MM.1S (cell line): Measurements from ENCODE around the gene CDC123.

Experiments
- DNase-seq: peaks from one replicate; pipeline ENCODE4 v3.0.0-alpha.2; 2015
- H2AFZ ChIP-seq: fragments of 300-600 bp; sonication (generic); 2 replicates; pipeline ENCODE4 v1.6.0; 2016; ENCODE audit warnings: antibody characterized with exemption, low read length
- H3F3A ChIP-seq: fragments of 300-600 bp; sonication (generic); 2 replicates; pipeline ENCODE4 v1.6.1; 2016; ENCODE audit warnings: mild to moderate bottlenecking, antibody characterized with exemption, low read length, moderate library complexity, mixed read lengths; ENCODE audit not compliant: insufficient read depth
- H3K27ac ChIP-seq: fragments of 300-600 bp; sonication (generic); 2 replicates; pipeline ENCODE4 v1.5.1; 2016; ENCODE audit warnings: mild to moderate bottlenecking, low read length
- H3K27me3 ChIP-seq: fragments of 300-600 bp; sonication (generic); replicated peaks from 2 replicates; pipeline ENCODE4 v1.6.0; 2016; ENCODE audit warnings: low read length; ENCODE audit not compliant: insufficient read depth
- H3K36me3 ChIP-seq: fragments of 300-600 bp; sonication (generic); replicated peaks from 2 replicates; pipeline ENCODE4 v1.6.1; 2016; ENCODE audit warnings: mild to moderate bottlenecking, low read length, mixed read lengths; ENCODE audit not compliant: insufficient read depth
- H3K4me1 ChIP-seq: fragments of 300-600 bp; sonication (generic); 2 replicates; pipeline ENCODE4 v1.6.1; 2016; ENCODE audit warnings: low read length, mixed read lengths
- H3K4me2 ChIP-seq: fragments of 300-600 bp; sonication (generic); 2 replicates; pipeline ENCODE4 v1.6.0; 2016; ENCODE audit warnings: low read depth, low read length
- H3K4me3 ChIP-seq: fragments of 300-600 bp; sonication (generic); 2 replicates; pipeline ENCODE4 v1.5.1; 2016; ENCODE audit warnings: low read length, mixed read lengths
- H3K79me2 ChIP-seq: fragments of 300-600 bp; sonication (generic); 2 replicates; pipeline ENCODE4 v1.6.1; 2016; ENCODE audit warnings: mixed run types, low read length, mixed read lengths
- H3K9ac ChIP-seq: fragments of 300-600 bp; sonication (generic); 2 replicates; pipeline ENCODE4 v1.6.1; 2016; ENCODE audit warnings: low read length, mixed read lengths
- H3K9me2 ChIP-seq: fragments of 300-600 bp; sonication (generic); replicated peaks from 2 replicates; pipeline ENCODE4 v1.6.1; 2016; ENCODE audit warnings: mild to moderate bottlenecking, low read length, mixed read lengths; ENCODE audit not compliant: insufficient read depth
- H3K9me3 ChIP-seq: fragments of 300-600 bp; sonication (generic); replicated peaks from 2 replicates; pipeline ENCODE4 v1.6.1; 2016; ENCODE audit warnings: mild to moderate bottlenecking, low read length, mixed read lengths; ENCODE audit not compliant: insufficient read depth
- H4K20me1 ChIP-seq: fragments of 300-600 bp; sonication (generic); 2 replicates; pipeline ENCODE4 v1.6.1; 2016; ENCODE audit warnings: mild to moderate bottlenecking, low read length, moderate library complexity, mixed read lengths; ENCODE audit not compliant: insufficient read depth
- CTCF ChIP-seq: fragments of 300-600 bp; sonication (generic); IDR thresholded peaks from 2 replicates; pipeline ENCODE4 v1.5.1; 2016; ENCODE audit warnings: antibody characterized with exemption, low read length, mixed read lengths
- EZH2 ChIP-seq: fragments of 300-600 bp; sonication (generic); optimal IDR thresholded peaks from 2 replicates; pipeline ENCODE3; 2017; ENCODE audit warnings: low read depth, mild to moderate bottlenecking, antibody characterized with exemption, low read length, mixed read lengths
- EZH2phosphoT487 ChIP-seq: fragments of 300-600 bp; sonication (generic); IDR thresholded peaks from 2 replicates; pipeline ENCODE4 v1.6.1; 2018; ENCODE audit warnings: antibody characterized with exemption, low read length

Gene CDC123

GRCh38 chr10:12156367-12157123, 39.4 kb upstream of the CDC123 start:
- Histone ChIP-seq H3K9me2 (no peaks in the 10 kb centered on the region), H3K79me2 (no peaks in the 10 kb centered on the region), H3K36me3 (no peaks in the 10 kb centered on the region), H3K4me1 (no peaks in the 10 kb centered on the region), H3K9ac (no peak overlapping the region), H3K9me3 (no peaks in the 10 kb centered on the region), H3K27me3 (no peaks in the 10 kb centered on the region), H2AFZ (no peak overlapping the region), H3K4me3 (no peak overlapping the region), H3K4me2 (no peak overlapping the region), H4K20me1 (no peaks in the 10 kb centered on the region), H3K27ac (no peak overlapping the region), H3F3A (no peaks in the 10 kb centered on the region)
- no peak for TF ChIP-seq EZH2phosphoT487
- TF ChIP-seq CTCF, result no peak
- TF ChIP-seq EZH2, result no peak
- no peak for DNase-seq

- H3K36me3 ChIP-seq, result no peaks in the 10 kb centered on the region
- no peaks in the 10 kb centered on the region for H3K27me3 ChIP-seq
- no peaks in the 10 kb centered on the region for H4K20me1 ChIP-seq
- no peak for DNase-seq
- no peak overlapping the region for H3K4me3 ChIP-seq
- H2AFZ ChIP-seq, result no peak overlapping the region
- no peak for TF ChIP-seq EZH2
- H3K9ac ChIP-seq, result no peak overlapping the region
- no peak overlapping the region for H3K27ac ChIP-seq
- no peaks in the 10 kb centered on the region for H3K9me3 ChIP-seq
- H3K79me2 ChIP-seq, result no peaks in the 10 kb centered on the region
- H3K9me2 ChIP-seq, result no peaks in the 10 kb centered on the region
- H3K4me2 ChIP-seq, result no peak overlapping the region
- no peaks in the 10 kb centered on the region for H3K4me1 ChIP-seq
- no peaks in the 10 kb centered on the region for H3F3A ChIP-seq
Observed at GRCh38 chr10:12158111-12158510, 37.9 kb upstream of the CDC123 start.

GRCh38 chr10:12160664-12161063, 35.3 kb upstream of the CDC123 start:
- Histone ChIP-seq H3K9me3 (no peaks in the 10 kb centered on the region), H3F3A (no peaks in the 10 kb centered on the region), H3K9me2 (no peaks in the 10 kb centered on the region), H3K4me1 (no peaks in the 10 kb centered on the region), H3K9ac (no peak overlapping the region), H3K27ac (no peak overlapping the region), H3K4me3 (no peak overlapping the region), H2AFZ (no peak overlapping the region), H4K20me1 (no peaks in the 10 kb centered on the region), H3K27me3 (no peaks in the 10 kb centered on the region), H3K4me2 (no peak overlapping the region), H3K36me3 (no peaks in the 10 kb centered on the region), H3K79me2 (no peaks in the 10 kb centered on the region)
- no peak for DNase-seq
- TF ChIP-seq EZH2, result no peak
- no peak for TF ChIP-seq EZH2phosphoT487
- TF ChIP-seq CTCF, result no peak

GRCh38 chr10:12162927-12163326, 33.1 kb upstream of the CDC123 start:
- Histone ChIP-seq H3K9me2 (no peaks in the 10 kb centered on the region), H2AFZ (no peak overlapping the region), H3K9ac (no peak overlapping the region), H3K4me3 (no peak overlapping the region), H3K4me1 (no peaks in the 10 kb centered on the region), H3K27me3 (no peaks in the 10 kb centered on the region), H3K27ac (no peak overlapping the region), H4K20me1 (no peaks in the 10 kb centered on the region), H3K36me3 (no peaks in the 10 kb centered on the region), H3F3A (no peaks in the 10 kb centered on the region), H3K4me2 (no peak overlapping the region), H3K9me3 (no peaks in the 10 kb centered on the region), H3K79me2 (no peaks in the 10 kb centered on the region)
- no peak for DNase-seq
- TF ChIP-seq EZH2 (no peak), CTCF (no peak), EZH2phosphoT487 (no peak)
